B cell (primary cell): ENCODE measurements around the gene HP1BP3. TPM values are rescaled to one million over a fixed set of nuclear protein-coding genes. Genes with fewer than 3 reads are reported as not detected.
"Not testable (repeated sequence)": the region's sequence is repeated elsewhere in the genome, so short reads cannot be mapped to it uniquely, and the experiment has no call there.

ENCODE experiments used
- ATAC-seq: fragments of 200-7000 bp; cut with Tn5 transposase; one replicate; pipeline ENCODE4 v1.10.0; 2021; ENCODE audit warnings: low read depth, mild to moderate bottlenecking, moderate number of reproducible peaks, moderate library complexity
- CTCF ChIA-PET: fragments of 350-600 bp; sonication (Branson Sonifier 250); formaldehyde crosslinking; loops from one replicate; lab custom pipeline; 2021; ENCODE audit warnings: antibody characterized with exemption, inconsistent platforms; lab: Charles Lee
- POLR2A ChIA-PET: fragments of 350-600 bp; sonication (Branson Sonifier 250); formaldehyde crosslinking; loops from one replicate; lab custom pipeline; 2021; ENCODE audit warnings: antibody characterized with exemption; lab: Charles Lee
- DNase-seq: peaks from one replicate; pipeline ENCODE4 v3.0.0; 2013
- H2AFZ ChIP-seq: 2 replicates; pipeline ENCODE4 v1.6.1; 2012; ENCODE audit warnings: mild to moderate bottlenecking, low read depth, low read length; ENCODE audit not compliant: insufficient read depth, poor library complexity, severe bottlenecking
- H3K27ac ChIP-seq, 2 donors: 1 replicate in 1 of 2; 2 replicates in 1 of 2; pipeline ENCODE4 v1.5.1; 2012 to 2013; ENCODE audit warnings: low read length in 2 of 2, mild to moderate bottlenecking in 2 of 2, moderate library complexity in 1 of 2
- H3K27me3 ChIP-seq, 4 experiments: fragments of 200-600 bp in 1 of 4; sonication (generic) in 1 of 4; replicated peaks in 1 of 4; 1 replicate in 2 of 4; 2 replicates in 2 of 4; pipeline versions ENCODE4 v1.6.1 to v1.7.0; 2013 to 2016; ENCODE audit warnings: low read length in 3 of 4, mild to moderate bottlenecking in 2 of 4, mixed read lengths in 1 of 4, moderate library complexity in 1 of 4; ENCODE audit not compliant: insufficient read depth in 4 of 4, control insufficient read depth in 3 of 4; ENCODE audit errors: control extremely low read depth in 1 of 4
- H3K36me3 ChIP-seq, 2 experiments: replicated peaks in 1 of 2; 1 replicate in 1 of 2; 2 replicates in 1 of 2; pipeline versions ENCODE4 v1.6.1 to v1.7.1; 2013; ENCODE audit warnings: low read length in 1 of 2; ENCODE audit not compliant: insufficient read depth in 2 of 2, control insufficient read depth in 1 of 2; ENCODE audit errors: control extremely low read depth in 1 of 2, extremely low read depth in 1 of 2
- H3K4me1 ChIP-seq, 2 donors: fragments of 200-600 bp in 1 of 2; sonication (generic) in 1 of 2; 1 replicate in 1 of 2; 2 replicates in 1 of 2; pipeline versions ENCODE4 v1.5.1 to v1.6.1; 2013 to 2017; ENCODE audit warnings: low read length in 2 of 2; ENCODE audit not compliant: control insufficient read depth in 2 of 2, insufficient read depth in 2 of 2
- H3K4me2 ChIP-seq: replicated peaks from 2 replicates; pipeline ENCODE3; 2012; ENCODE audit warnings: mild to moderate bottlenecking, low read depth, low read length; ENCODE audit not compliant: poor library complexity, severe bottlenecking
- H3K4me3 ChIP-seq, 5 experiments: fragments of 200-600 bp in 1 of 5; sonication (generic) in 1 of 5; 1 replicate in 3 of 5; 2 replicates in 2 of 5; pipeline versions ENCODE4 v1.5.1 to v1.7.0; 2011 to 2016; ENCODE audit warnings: low read length in 4 of 5, mild to moderate bottlenecking in 4 of 5, low read depth in 2 of 5, control low read depth in 1 of 5, moderate library complexity in 1 of 5; ENCODE audit not compliant: insufficient read depth in 1 of 5; ENCODE audit errors: control extremely low read depth in 1 of 5, extremely low read depth in 1 of 5
- H3K79me2 ChIP-seq: fragments of 200-600 bp; sonication (generic); one replicate; pipeline ENCODE4 v1.6.0; 2016; ENCODE audit warnings: low read length; ENCODE audit not compliant: control insufficient read depth, insufficient read depth
- H3K9ac ChIP-seq: fragments of 200-600 bp; sonication (generic); 2 replicates; pipeline ENCODE4 v1.6.1; 2017; ENCODE audit warnings: mild to moderate bottlenecking, low read length, moderate library complexity
- H3K9me3 ChIP-seq, 3 donors: one replicate each; pipeline versions ENCODE4 v1.6.1 to v1.7.1; 2013; ENCODE audit warnings: low read length in 2 of 3; ENCODE audit not compliant: control insufficient read depth in 2 of 3, insufficient read depth in 1 of 3; ENCODE audit errors: control extremely low read depth in 1 of 3
- H4K20me1 ChIP-seq: 2 replicates; pipeline ENCODE4 v1.6.0; 2012; ENCODE audit warnings: mild to moderate bottlenecking, low read length; ENCODE audit not compliant: insufficient read depth, control insufficient read depth, poor library complexity, severe bottlenecking
- H3K27ac Mint-ChIP-seq: one replicate; pipeline ENCODE4 v1.8.0; 2021; ENCODE audit warnings: mixed read lengths
- H3K27me3 Mint-ChIP-seq: one replicate; pipeline ENCODE4 v1.8.0; 2021; ENCODE audit warnings: mixed read lengths
- H3K4me1 Mint-ChIP-seq: one replicate; pipeline ENCODE4 v1.8.0; 2021; ENCODE audit warnings: mixed read lengths
- H3K4me3 Mint-ChIP-seq: one replicate; pipeline ENCODE4 v1.8.0; 2021; ENCODE audit warnings: mixed read lengths
- H3K9me3 Mint-ChIP-seq: one replicate; pipeline ENCODE4 v1.8.0; 2022; ENCODE audit warnings: mixed read lengths; ENCODE audit not compliant: insufficient read depth
- EZH2 ChIP-seq: IDR thresholded peaks from 2 replicates; pipeline ENCODE4 v1.6.1; 2012; ENCODE audit warnings: borderline replicate concordance, low read depth, mild to moderate bottlenecking, moderate library complexity, low read length; ENCODE audit not compliant: insufficient read depth, poor library complexity, severe bottlenecking
- WGBS: methylation state at CpG from one replicate; pipeline ENCODE4 v1.1.5; 2013; ENCODE audit warnings: missing lambda C conversion rate; ENCODE audit not compliant: insufficient coverage; 5-methylcytosine and 5-hydroxymethylcytosine counted together
- intact Hi-C: fragments of 100-400 bp; cut with micrococcal nuclease; formaldehyde crosslinking; loops from one replicate; pipeline ENCODE4 v1.10.0; 2022
- polyA plus RNA-seq: library from polyadenylated mRNA; depleted of rRNA; stranded (reverse); fragments of >200 nt; gene quantifications from 2 replicates; pipeline ENCODE4 v1.2.3, GENCODE V29; 2012
- total RNA-seq, 2 donors: library from RNA; stranded (reverse); fragments of 120-200 nt in 1 of 2; gene quantifications; 1 replicate in 1 of 2; 2 replicates in 1 of 2; pipeline versions ENCODE4 v1.2.3 to v1.2.4, GENCODE V29; 2013 to 2022
- TF ChIP-seq, protein P1 (sequence below): fragments of 200-600 bp; IDR thresholded peaks from one replicate; pipeline ENCODE4 v1.8.0; 2022; ENCODE audit warnings: antibody characterized with exemption, mild to moderate bottlenecking

HP1BP3 gene
- total and polyA plus RNA-seq, 2 donors (not counting 1 experiment from before 2014, with no cell fraction given), result 147 to 303 TPM

DNA sequence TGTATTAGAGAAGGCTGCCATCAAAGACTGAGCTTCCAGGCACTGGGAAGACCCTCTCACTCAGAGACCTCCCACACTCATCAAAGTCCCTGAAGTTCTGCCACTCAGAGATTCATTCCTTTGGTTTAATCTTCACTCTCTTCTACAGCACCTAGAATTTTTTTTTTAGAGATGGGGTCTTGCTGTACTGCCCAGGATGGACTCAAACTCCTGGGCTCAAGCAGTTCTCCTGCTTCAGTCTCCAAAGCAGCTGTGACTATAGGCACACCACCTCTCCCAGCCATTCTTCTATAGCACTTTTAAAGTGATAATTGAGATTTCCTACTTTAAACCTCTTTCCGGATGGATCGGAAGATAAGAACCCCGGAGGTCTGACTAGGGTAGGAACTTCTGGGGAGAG, 3.7 kb upstream of the HP1BP3 start:
- WGBS, result 100% methylated on average over 3 of the region's 3 CpGs
- intact Hi-C loops, result no loop called here
- POLR2A ChIA-PET, result no interaction called here

DNA sequence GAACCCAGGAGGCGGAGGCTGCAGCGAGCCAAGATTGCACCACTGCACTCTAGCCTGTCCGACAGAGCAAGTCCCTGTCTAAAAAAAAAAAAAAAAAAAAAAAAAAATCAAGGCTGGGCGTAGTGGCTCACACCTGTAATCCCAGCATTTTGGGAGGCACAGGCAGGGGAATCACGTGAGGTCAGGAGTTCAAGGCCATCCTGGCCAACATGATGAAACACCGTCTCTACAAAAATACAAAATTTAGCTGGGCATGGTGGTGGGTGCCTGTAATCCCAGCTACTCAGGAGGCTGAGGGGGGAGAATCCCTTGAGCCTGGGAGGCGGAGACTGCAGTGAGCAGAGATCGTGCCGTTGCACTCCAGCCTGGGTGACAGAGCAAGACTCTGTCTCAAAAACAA, 2.5 kb upstream of the HP1BP3 start:
- H2AFZ ChIP-seq, H3K27me3 Mint-ChIP-seq, H3K9me3 Mint-ChIP-seq, CTCF ChIA-PET, H3K27ac ChIP-seq, DNase-seq, H3K36me3 ChIP-seq, H3K27ac Mint-ChIP-seq, H3K27me3 ChIP-seq, H3K4me3 ChIP-seq, ATAC-seq, H3K4me3 Mint-ChIP-seq, POLR2A ChIA-PET, H3K9ac ChIP-seq, H3K4me2 ChIP-seq, H3K9me3 ChIP-seq: not testable (repeated sequence)
- Histone ChIP-seq H3K79me2 (peaks cover 12% of the 10 kb centered on the region), H4K20me1 (peaks cover 18% of the 10 kb centered on the region), H3K4me1 (peaks cover 18 to 22% of the 10 kb centered on the region in 2 donors)
- intact Hi-C loops, result loop anchor here (5.0 to 10.0 kb wide), 4 partner anchors 503 to 1238 kb away; partner anchors contain the start of genes ECE1, OTUD3 and USP48
- WGBS, result 100% methylated on average over 5 of the region's 9 CpGs
- peaks cover 26% of the 10 kb centered on the region for H3K4me1 Mint-ChIP-seq

More for the DNA sequence above, 3.7 kb upstream of the HP1BP3 start:
- Histone ChIP-seq H3K27me3 (no peaks in the 10 kb centered on the region), H3K27ac (no peak overlapping the region), H3K79me2 (no peaks in the 10 kb centered on the region), H3K36me3 (no peaks in the 10 kb centered on the region), H3K9me3 (no peaks in the 10 kb centered on the region), H4K20me1 (peaks cover 7% of the 10 kb centered on the region), H3K9ac (no peak overlapping the region), H3K4me1 (peaks cover 7 to 11% of the 10 kb centered on the region in 2 donors), H3K4me2 (no peak overlapping the region), H3K4me3 (no peak overlapping the region), H2AFZ (no peak overlapping the region)
- DNase-seq (no peak), ATAC-seq (no peak)
- CTCF ChIA-PET, result interaction anchor here (0.5 kb wide), 1 partner anchor 101 kb away, joined by 7 read pairs; no protein-coding TSS in a partner anchor
- Mint-ChIP-seq H3K27me3 (no peaks in the 10 kb centered on the region), H3K9me3 (no peaks in the 10 kb centered on the region), H3K4me1 (peaks cover 14% of the 10 kb centered on the region), H3K27ac (no peak overlapping the region), H3K4me3 (no peak overlapping the region)
- TF ChIP-seq, protein P1, sequence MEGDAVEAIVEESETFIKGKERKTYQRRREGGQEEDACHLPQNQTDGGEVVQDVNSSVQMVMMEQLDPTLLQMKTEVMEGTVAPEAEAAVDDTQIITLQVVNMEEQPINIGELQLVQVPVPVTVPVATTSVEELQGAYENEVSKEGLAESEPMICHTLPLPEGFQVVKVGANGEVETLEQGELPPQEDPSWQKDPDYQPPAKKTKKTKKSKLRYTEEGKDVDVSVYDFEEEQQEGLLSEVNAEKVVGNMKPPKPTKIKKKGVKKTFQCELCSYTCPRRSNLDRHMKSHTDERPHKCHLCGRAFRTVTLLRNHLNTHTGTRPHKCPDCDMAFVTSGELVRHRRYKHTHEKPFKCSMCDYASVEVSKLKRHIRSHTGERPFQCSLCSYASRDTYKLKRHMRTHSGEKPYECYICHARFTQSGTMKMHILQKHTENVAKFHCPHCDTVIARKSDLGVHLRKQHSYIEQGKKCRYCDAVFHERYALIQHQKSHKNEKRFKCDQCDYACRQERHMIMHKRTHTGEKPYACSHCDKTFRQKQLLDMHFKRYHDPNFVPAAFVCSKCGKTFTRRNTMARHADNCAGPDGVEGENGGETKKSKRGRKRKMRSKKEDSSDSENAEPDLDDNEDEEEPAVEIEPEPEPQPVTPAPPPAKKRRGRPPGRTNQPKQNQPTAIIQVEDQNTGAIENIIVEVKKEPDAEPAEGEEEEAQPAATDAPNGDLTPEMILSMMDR, result no peak
- no peak for TF ChIP-seq EZH2
